Spleen (tissue), 11 donors: ENCODE measurements around the gene CYP24A1. TPM values are rescaled to one million over a fixed set of nuclear protein-coding genes. Genes with fewer than 3 reads are reported as not detected.

Experiments used
- DNase-seq: peaks from one replicate; pipeline ENCODE4 v3.0.0-alpha.2; 2020
- H3K27ac ChIP-seq, 8 donors: fragments of 200-600 bp; sonication (generic) in 7 of 8; 1 replicate in 4 of 8; 2 replicates in 4 of 8; pipeline versions ENCODE4 v1.5.0 to v1.8.0; 2016 to 2021; ENCODE audit warnings: inconsistent platforms in 4 of 8, mild to moderate bottlenecking in 4 of 8, moderate library complexity in 1 of 8
- H3K27me3 ChIP-seq, 7 donors: fragments of 200-600 bp; sonication (generic) in 6 of 7; replicated peaks in 1 of 7; 1 replicate in 4 of 7; 2 replicates in 3 of 7; pipeline versions ENCODE4 v1.5.0 to v1.8.0; 2016 to 2021; ENCODE audit warnings: inconsistent platforms in 3 of 7, mild to moderate bottlenecking in 1 of 7
- H3K36me3 ChIP-seq, 6 donors: fragments of 200-600 bp; sonication (generic) in 5 of 6; 1 replicate in 4 of 6; 2 replicates in 2 of 6; pipeline versions ENCODE4 v1.5.0 to v1.8.0; 2016 to 2021; ENCODE audit warnings: inconsistent platforms in 2 of 6
- H3K4me1 ChIP-seq, 6 donors: fragments of 200-600 bp; sonication (generic) in 5 of 6; 1 replicate in 3 of 6; 2 replicates in 3 of 6; pipeline versions ENCODE4 v1.5.0 to v1.8.0; 2016 to 2021; ENCODE audit warnings: inconsistent platforms in 3 of 6
- H3K4me3 ChIP-seq, 8 donors: fragments of 200-600 bp; sonication (generic) in 7 of 8; 1 replicate in 4 of 8; 2 replicates in 4 of 8; pipeline versions ENCODE4 v1.5.0 to v1.8.0; 2016 to 2021; ENCODE audit warnings: inconsistent platforms in 4 of 8, mild to moderate bottlenecking in 4 of 8, moderate library complexity in 2 of 8
- H3K9me3 ChIP-seq, 8 donors: fragments of 200-600 bp; sonication (generic) in 7 of 8; 1 replicate in 4 of 8; 2 replicates in 4 of 8; pipeline versions ENCODE4 v1.5.0 to v1.8.0; 2016 to 2021; ENCODE audit warnings: inconsistent platforms in 4 of 8
- CTCF ChIP-seq, 11 experiments: fragments of 200-600 bp in 7 of 11; fragments of 450-650 bp in 4 of 11; sonication (generic) in 4 of 11; IDR thresholded peaks in 8 of 11; conservative IDR thresholded peaks in 3 of 11; 1 replicate in 7 of 11; 2 replicates in 4 of 11; pipeline versions ENCODE4 v1.4.0 to v1.8.0; 2016 to 2021; ENCODE audit warnings: antibody characterized with exemption in 11 of 11, inconsistent platforms in 4 of 11, mild to moderate bottlenecking in 1 of 11
- POLR2A ChIP-seq, 3 donors: fragments of 450-650 bp; IDR thresholded peaks; one replicate each; pipeline ENCODE4 v1.5.1; 2017; ENCODE audit warnings: antibody characterized with exemption in 3 of 3, mild to moderate bottlenecking in 1 of 3
- POLR2AphosphoS5 ChIP-seq, 3 donors: sonication (generic); formaldehyde crosslinking; IDR thresholded peaks; one replicate each; pipeline ENCODE4 v1.5.1; 2017; ENCODE audit warnings: antibody characterized with exemption in 3 of 3
- WGBS, 5 donors: extraction: QIAGEN DNeasy Blood & Tissue Kit in 3 of 5; methylation state at CpG; one replicate each; pipeline versions ENCODE4 v1.1.5 to v1.1.7; 2013 to 2018; 5-methylcytosine and 5-hydroxymethylcytosine counted together
- intact Hi-C: fragments of 100-400 bp; cut with DNase I; formaldehyde crosslinking; loops from one replicate; pipeline ENCODE4 v1.15.0; 2023; ENCODE audit warnings: low total_unique reads
- polyA plus RNA-seq, 3 donors: library from polyadenylated mRNA; stranded (reverse); fragments of 200-250 nt; gene quantifications; one replicate each; pipeline ENCODE4 v1.2.1, GENCODE V29; 2013
- total RNA-seq, 7 donors: library from RNA; depleted of rRNA in 3 of 7; stranded (reverse); fragments of >200 nt in 3 of 7; fragmentation: NEBNext Ultra II Directional in 4 of 7; extraction: Animal tissue kit (Norgen Biotek cat#: 25700) in 4 of 7; gene quantifications; one replicate each; pipeline versions ENCODE4 v1.1.0 to v1.2.1, GENCODE V29; 2016 to 2021
- donor health status: healthy with polysubstance abuse.
- donor health status: DM: no; HTN: no; CAD: no; lungs with moderate emphysema.
- donor health status: DM: no; HTN: no; CAD: no.
- donor health status: Bipolar disorder and iron deficiency.
- donor health status: healthy.
- donor health status: DM: no; HTN: no; CAD: no.
- donor health status: DM: yes; HTN: yes; CAD: no.

Gene CYP24A1
- total and polyA plus RNA-seq, 10 donors: not detected

- TF ChIP-seq POLR2A (IDR thresholded peaks at IDR 0.05) (no peak), CTCF (IDR thresholded peaks at IDR 0.05 in 8 of 11, conservative IDR thresholded peaks at IDR 0.05 in 3 of 11) (no peak), POLR2AphosphoS5 (IDR thresholded peaks at IDR 0.05) (no peak)
- H3K27ac ChIP-seq: no peak overlapping the region
- intact Hi-C loops: no loop called here
- no peaks in the 10 kb centered on the region for H3K4me1 ChIP-seq
- no peaks in the 10 kb centered on the region for H3K36me3 ChIP-seq
- DNase-seq: no peak
- H3K4me3 ChIP-seq: no peak overlapping the region
- H3K9me3 ChIP-seq: no peaks in the 10 kb centered on the region
- 39 to 55% (median 51%) methylated on average over 7 of the region's 7 CpGs for WGBS, 5 donors
- peaks cover 0 to 26% (median 0%) of the 10 kb centered on the region in 7 donors for H3K27me3 ChIP-seq
Measured at GRCh38 chr20:54148947-54149764, 24.6 kb downstream of the CYP24A1 start.

GRCh38 chr20:54146672-54147071 is 27.1 kb downstream of the CYP24A1 start:
- TF ChIP-seq POLR2AphosphoS5 (IDR thresholded peaks at IDR 0.05) (no peak), POLR2A (IDR thresholded peaks at IDR 0.05) (no peak), CTCF (IDR thresholded peaks at IDR 0.05 in 8 of 11, conservative IDR thresholded peaks at IDR 0.05 in 3 of 11) (no peak)

GRCh38 chr20:54144847-54145414 is 28.9 kb downstream of the CYP24A1 start:
- H3K4me1 ChIP-seq: no peaks in the 10 kb centered on the region
- no peak for TF ChIP-seq POLR2AphosphoS5 (IDR thresholded peaks at IDR 0.05)
- TF ChIP-seq CTCF (IDR thresholded peaks at IDR 0.05 in 8 of 11, conservative IDR thresholded peaks at IDR 0.05 in 3 of 11): no peak
- no peak for TF ChIP-seq POLR2A (IDR thresholded peaks at IDR 0.05)
- H3K27me3 ChIP-seq: peaks cover 0 to 19% (median 0%) of the 10 kb centered on the region in 7 donors
- intact Hi-C loops: no loop called here
- H3K27ac ChIP-seq: no peak overlapping the region
- no peaks in the 10 kb centered on the region for H3K36me3 ChIP-seq
- DNase-seq: no peak
- 78 to 89% (median 88%) methylated on average over 6 of the region's 6 CpGs for WGBS, 5 donors
- H3K4me3 ChIP-seq: no peak overlapping the region
- H3K9me3 ChIP-seq: peaks cover 0 to 5% (median 0%) of the 10 kb centered on the region in 8 donors

More at GRCh38 chr20:54146672-54147071, 27.1 kb downstream of the CYP24A1 start:
- Histone ChIP-seq H3K36me3 (no peaks in the 10 kb centered on the region), H3K27me3 (peaks cover 0 to 20% (median 0%) of the 10 kb centered on the region in 7 donors), H3K9me3 (peaks cover 0 to 2% (median 0%) of the 10 kb centered on the region in 8 donors), H3K4me3 (no peak overlapping the region), H3K4me1 (no peaks in the 10 kb centered on the region), H3K27ac (no peak overlapping the region)
- WGBS, 5 donors: 87 to 93% (median 91%) methylated on average over 1 of the region's 1 CpG
- intact Hi-C loops: no loop called here
- no peak for DNase-seq

- WGBS, 5 donors: 79 to 94% (median 86%) methylated on average over 6 of the region's 6 CpGs
- H3K36me3 ChIP-seq: no peaks in the 10 kb centered on the region
Measured at GRCh38 chr20:54140927-54141566, 32.7 kb downstream of the CYP24A1 start.

More at GRCh38 chr20:54140927-54141566, 32.7 kb downstream of the CYP24A1 start:
- no peaks in the 10 kb centered on the region for H3K4me1 ChIP-seq
- H3K4me3 ChIP-seq: no peak overlapping the region
- DNase-seq: no peak
- no peak overlapping the region for H3K27ac ChIP-seq
- peaks cover 0 to 5% (median 0%) of the 10 kb centered on the region in 8 donors for H3K9me3 ChIP-seq
- TF ChIP-seq POLR2A (IDR thresholded peaks at IDR 0.05) (no peak), CTCF (IDR thresholded peaks at IDR 0.05 in 8 of 11, conservative IDR thresholded peaks at IDR 0.05 in 3 of 11) (no peak), POLR2AphosphoS5 (IDR thresholded peaks at IDR 0.05) (no peak)
- intact Hi-C loops: no loop called here
- H3K27me3 ChIP-seq: peaks cover 0 to 33% (median 0%) of the 10 kb centered on the region in 7 donors
